Measurements from ENCODE around the gene GLRA1.
"Not testable (repeated sequence)": the region's sequence is repeated elsewhere in the genome, so short reads cannot be mapped to it uniquely, and the experiment has no call there.

The GLRA1 gene

DNA sequence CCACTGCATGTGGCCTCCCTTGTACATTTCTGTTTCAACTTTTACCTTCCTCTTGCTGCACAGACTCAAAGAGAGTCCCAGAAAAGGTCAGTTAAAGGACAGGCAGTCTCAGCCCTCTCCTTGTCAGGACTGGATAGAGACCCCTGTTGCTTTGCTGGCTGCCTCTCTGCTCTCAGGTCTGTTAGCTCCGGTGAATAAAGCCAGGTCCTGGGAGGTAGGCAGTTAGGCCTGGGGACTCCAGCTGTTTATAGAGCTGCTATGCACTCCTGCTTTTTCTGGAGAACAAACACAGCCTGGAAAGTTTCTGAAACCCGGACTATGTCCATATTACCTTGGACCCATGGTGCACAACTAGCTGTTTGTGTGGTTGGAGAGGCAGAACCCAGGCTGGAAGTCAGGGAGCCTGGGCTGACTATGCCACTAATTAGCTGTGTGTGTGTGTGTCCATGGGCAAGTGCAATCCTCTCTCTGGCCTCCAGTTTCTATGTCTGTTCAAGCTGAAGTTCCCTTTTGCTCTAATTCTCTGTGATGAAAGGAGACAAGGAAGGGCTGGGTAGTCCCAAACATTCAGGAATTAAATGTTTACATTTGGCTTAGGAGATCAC, 42.9 kb downstream of the GLRA1 start:
- DNase-seq = no peak

DNA sequence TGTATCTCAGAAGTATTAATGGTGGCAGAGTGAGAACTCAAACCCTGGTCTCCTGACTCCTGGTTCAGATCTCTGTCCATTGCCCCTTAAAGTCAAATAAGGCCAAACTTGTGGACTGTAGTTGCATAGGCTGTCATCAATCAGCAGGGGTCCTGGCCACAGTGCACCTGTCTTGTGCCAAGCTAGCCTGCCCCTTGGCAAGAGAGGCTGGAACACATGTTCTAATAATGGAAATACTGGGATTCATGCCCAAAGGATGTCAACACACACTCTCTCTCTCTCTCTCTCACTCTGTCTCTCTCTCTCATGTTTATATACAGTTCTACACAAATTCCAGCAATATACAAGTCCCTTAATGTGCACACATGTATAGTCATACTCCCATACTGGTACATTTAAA, 44.3 kb downstream of the GLRA1 start:
- no peak for DNase-seq

DNA sequence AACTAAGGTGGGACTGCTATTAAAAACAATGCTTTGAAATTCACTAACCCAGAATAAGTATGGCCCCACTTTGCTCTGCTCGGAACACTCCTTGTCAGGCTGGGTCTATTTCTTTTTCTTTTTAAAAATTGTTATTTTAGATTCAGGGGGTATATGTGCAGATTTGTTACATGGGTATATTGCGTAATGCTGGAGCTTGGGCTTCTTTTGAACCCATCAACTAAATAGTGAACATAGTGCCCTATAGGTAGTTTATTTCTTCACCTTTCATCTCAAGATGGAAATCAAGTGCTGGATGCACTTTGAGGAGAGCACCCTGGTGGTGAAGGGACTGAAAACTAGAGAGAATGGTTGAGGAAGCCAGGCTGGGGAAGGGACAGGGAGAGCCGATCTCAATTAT, 51.0 kb downstream of the GLRA1 start:
- DNase-seq = no peak

DNA sequence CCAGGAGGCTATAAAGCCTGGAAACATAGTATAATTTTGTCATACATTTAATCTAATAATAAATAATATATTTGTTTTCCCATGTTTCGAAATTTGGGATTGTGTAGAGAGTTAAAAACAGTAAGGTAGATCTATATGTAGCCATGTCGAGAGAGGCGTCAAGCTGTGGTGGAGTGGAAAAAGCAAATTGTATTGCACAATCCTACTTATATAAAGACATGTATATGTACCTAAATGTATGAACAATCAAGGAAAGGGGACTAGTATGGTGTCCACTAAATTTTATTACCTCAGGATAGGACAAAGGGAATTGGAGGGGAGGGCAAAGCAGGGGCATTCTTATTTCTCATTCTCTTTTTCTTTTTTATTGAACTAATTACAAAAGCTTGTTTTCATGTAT, 52.0 kb downstream of the GLRA1 start:
- no peak for DNase-seq

DNA sequence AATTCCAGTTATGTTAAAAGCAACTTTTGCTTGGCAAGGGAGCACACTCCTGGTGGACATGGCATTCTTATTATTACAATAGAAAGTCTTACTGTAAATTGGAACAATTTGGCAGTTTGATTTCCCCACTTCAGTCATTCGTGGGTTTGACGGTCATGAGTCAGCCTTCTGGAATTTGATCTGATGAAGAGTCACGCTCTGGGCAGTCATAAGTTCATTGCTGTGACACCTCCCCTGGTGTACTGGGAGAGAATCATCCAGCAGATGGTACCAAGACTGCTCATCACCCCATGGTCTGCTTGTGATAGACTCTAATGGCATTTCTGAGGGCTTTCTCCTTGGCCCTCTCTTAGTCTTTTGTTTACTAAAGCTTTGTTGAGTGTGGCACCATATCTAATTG, 53.8 kb downstream of the GLRA1 start:
- DNase-seq = no peak

DNA sequence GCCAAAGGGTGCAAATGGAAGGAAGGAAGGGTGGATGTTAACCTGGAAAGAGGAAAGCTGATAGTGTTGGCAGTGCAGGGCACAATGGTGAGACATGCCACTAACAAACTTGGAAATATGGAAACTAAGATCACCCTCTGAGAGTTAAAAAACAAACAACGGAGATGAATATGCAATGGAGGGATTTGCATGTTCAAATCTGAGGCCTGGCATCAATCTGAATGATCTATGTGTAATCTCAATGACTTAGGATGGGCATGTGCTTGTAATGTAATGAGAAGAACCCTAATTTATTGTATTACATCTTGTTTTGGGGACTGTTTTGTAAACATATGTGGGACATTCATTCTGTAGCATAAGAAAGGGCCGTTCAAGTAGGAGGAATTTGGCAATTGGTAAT, 54.4 kb downstream of the GLRA1 start:
- no peak for DNase-seq

GRCh38 chr5:151869843-151870242, 54.8 kb downstream of the GLRA1 start:
- DNase-seq = no peak

GRCh38 chr5:151868451-151868850, 56.2 kb downstream of the GLRA1 start:
- DNase-seq = peak in 2 of 5 experiments; percentile 59 to 76

DNA sequence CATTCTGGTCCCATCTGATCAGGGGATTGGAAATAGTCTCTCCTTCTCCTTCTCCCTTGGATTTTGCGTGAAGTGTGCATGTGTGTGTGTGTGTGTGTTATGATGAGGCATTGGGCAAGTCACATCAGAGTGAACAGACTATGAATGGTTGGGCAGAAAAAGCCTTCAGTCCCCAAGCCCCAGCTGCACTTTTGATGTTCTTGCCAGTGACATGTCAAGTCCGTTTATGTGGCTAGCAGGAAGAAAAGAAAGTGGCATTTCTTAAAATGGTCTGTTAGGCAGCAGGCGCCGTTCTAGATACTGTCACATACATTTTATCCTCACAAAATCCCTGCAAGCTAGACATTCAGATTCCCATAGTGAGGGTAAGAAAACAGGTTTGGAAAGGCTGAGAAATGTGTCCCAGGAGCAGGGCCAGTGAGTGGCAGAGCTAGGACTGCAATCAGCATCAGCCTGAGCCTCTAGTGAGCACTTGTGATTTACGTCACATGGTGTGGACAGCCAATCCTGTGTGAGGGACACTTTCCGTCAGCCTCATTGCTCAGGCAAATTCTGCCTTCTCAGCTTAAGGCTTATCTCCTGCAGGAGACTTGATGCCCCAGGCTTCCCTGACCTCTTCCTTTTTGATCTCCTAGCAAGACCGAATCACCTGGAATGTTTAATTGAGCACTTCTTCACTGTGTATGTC, 60.4 kb downstream of the GLRA1 start:
- DNase-seq = no peak

DNA sequence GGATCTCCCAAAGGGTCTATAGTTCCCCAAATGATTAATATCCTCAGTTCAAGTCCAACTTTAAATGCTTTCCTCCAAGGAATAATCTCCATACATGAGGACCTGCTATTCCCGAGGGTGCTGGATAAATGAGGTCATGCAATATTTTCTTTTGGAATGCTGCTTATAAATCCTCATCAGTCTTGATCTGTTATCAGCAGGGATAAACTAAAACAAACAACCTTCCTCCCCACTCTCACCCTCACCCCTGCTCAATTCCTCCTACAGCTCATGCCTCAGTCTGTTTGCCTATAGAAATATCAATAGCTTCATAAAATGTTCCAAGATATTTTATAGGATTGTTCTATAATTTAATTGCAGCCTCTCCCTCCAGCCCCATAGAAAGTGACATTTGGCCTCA, 61.1 kb downstream of the GLRA1 start:
- no peak for DNase-seq

DNA sequence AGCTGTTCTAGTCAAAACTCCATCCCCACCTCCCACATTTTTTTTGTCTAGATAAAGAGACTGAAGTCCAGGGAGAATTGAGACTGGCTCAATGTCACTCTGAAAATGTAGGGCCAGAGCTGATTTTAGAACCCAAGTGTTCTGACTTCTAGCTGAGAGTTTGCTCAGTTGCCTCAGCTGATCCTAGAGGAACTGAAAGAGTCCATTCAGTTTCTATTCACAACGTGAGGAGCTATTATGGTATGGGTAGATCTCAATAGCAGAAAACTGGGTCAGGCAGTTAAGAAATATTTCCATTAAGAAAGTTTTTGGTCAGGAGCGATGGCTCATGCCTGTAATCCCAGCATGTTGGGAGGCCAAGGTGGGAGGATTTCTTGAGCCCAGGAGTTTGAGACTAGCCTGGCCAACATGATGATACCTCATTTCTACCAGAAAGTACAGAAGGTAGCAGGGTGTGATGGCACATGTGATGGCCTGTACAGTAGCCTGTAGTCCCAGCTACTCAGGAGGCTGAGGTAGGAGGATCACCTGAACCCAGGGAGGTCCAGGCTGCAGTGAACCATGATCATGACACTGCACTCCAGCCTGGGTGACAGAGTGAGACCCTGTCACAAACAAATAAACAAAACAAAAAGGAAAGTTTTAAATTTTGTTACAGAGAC, 61.7 kb downstream of the GLRA1 start:
- no peak for DNase-seq

GRCh38 chr5:151860867-151861266, 63.8 kb downstream of the GLRA1 start:
- DNase-seq = not testable (repeated sequence)

GRCh38 chr5:151856861-151857260, 67.8 kb downstream of the GLRA1 start:
- DNase-seq = no peak

DNA sequence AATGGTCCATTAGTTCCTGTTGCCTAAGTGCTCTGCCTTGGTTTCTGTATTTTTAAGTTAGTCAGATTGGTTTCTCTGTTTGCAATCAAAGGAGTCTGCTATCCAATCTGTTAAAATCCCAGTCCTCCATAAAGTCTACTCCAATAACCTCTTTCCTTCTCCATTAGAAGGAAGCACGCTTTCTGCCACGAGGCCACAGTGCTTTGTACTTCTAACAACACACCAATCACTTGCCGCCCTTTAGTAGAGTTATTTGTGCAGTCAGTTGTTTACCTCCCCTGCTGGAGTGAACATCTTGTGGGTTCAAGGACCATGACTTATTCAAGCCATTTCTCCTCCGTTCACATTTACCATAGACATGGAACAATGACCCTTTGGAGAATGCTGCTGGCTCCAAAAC, 69.0 kb downstream of the GLRA1 start:
- DNase-seq = no peak

DNA sequence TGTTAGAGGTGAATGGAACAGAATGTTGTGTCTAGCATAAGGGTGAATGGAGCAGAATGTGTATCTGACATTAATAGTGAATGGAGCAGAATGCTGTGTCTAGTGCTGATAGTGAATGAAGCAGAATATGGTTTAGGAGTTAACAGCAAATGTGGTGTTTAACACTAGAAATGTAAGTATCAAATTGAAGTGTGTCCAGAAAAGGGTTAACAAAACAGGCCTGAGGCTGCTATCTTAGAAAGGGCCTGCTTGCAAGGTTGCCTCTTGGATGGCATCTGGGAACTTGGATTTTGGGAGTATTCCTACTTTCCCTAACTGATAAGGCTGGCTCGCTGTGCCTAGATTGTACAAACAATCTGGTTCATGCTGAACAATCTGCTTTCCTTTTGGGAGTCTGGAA, 76.8 kb downstream of the GLRA1 start:
- DNase-seq = no peak

DNA sequence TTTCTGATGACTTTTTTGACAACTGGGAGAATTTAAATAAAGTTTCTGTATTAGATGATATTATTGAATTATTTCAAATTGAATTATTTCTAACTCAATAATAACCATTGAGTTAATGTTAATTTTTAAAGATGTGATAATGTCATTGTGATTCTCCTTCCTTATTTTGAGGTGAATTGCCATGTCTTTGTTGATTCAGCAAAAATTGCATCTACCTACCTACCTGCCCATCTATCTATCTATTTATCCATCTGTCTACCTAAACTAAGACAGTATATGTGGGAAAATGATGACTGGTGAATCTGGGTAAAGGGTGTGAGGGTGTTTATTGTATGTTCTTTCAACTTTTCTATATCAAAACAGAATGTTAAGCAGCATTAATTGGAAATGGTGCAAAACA, 77.9 kb downstream of the GLRA1 start:
- DNase-seq = no peak

DNA sequence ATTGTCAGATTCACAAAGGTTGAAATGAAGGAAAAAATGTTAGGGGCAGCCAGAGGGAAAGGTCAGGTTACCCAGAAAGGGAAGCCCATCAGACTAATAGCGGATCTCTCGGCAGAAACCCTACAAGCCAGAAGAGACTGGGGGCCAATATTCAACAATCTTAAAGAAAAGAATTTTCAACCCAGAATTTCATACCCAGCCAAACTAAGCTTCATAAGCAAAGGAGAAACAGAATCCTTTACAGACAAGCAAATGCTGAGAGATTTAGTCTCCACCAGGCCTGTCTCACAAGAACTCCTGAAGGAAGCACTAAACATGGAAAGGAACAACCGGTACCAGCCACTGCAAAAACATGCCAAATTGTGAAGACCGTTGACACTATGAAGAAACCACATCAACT, 91.8 kb downstream of the GLRA1 start:
- not testable (repeated sequence) for DNase-seq

- no peak for DNase-seq
These were observed 95.3 kb downstream of the GLRA1 start for GRCh38 chr5:151829370-151829769.

DNA sequence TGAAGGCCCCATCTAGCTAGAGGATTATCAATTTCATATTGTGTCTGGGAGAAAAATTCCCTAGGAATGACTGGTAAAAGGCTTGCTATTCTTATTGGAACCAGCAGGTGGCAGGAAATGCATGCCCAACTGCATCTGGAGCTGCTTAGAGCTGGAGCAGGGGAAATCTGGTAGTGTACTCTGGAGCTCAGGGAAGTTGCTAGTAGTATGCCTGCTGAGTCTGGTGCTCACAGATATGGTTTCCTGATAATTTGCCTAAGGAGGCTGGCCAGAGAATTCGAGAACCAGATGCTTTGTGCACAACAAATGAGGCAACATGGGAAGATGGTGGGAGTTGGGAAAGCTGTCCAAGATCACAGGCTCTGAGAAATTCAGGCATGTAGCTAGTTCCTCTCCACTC, 99.2 kb downstream of the GLRA1 start:
- DNase-seq = peak in 3 of 5 experiments; percentile 9 to 19 (median 9)

DNA sequence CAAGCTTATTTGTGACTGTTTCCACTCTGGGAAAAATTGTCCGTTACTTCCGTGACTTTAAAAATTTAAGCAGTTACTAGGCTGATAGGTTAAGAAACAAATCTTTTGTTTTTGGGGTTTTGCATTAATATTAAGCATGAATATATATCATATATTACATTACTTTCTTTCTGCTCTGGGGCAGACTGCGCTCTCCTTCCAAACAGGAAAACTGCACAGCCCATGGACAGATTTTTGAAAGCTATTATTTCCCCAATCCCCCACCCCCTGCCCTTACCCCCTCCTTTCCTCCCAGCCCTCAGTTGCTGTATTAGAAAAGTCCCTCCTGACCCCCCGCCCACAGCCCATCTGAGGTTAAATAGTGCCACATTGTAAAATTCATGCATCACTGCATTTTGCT, 102.5 kb downstream of the GLRA1 start:
- DNase-seq = no peak

- no peak for DNase-seq
These were observed 103.7 kb downstream of the GLRA1 start for GRCh38 chr5:151820903-151821302.

DNA sequence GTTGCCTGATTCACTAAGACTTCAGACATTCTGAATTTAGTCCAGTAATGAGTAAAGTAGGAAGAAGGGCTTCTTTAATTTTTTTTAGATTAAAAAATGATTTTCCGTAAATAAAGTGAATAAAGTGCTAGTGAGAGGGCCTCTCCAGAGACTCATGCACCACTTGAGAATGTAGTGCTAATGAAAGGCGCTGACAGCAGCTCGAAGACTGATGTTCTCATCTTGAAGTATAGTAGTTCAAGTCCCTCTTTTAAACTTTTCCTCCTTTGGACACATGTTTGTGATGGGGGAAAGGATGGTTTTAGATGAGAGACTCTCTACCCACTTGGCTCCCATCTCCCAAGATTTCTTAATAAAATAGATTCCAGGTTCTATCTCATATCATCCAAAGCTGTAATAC, 104.4 kb downstream of the GLRA1 start:
- no peak for DNase-seq

- no peak for DNase-seq
These were observed 104.8 kb downstream of the GLRA1 start for GRCh38 chr5:151819830-151820229.

DNA sequence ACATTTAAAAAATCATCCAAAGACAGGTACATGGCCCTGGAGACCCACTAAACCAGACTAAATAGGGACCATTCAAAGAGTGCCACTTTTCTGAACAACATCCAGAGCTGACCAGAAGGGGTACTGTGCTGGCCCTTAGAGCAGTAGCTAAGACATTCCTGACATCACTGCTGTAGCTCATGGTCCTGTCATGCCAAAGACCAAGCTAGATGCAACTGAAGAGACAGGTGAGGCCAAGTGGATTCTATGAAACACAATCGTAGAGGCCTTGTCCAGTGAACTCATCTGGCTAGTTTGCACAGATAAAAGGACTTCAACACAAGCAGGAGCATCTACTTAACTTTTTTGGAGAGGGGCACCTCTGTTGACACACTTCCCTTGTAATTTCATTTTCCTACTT, 109.6 kb downstream of the GLRA1 start:
- DNase-seq = no peak

All from T-helper 2 cell (primary cell).